HG02885 (cell line): ENCODE measurements around the gene LMBR1.
"Not testable (repeated sequence)": the region's sequence is repeated elsewhere in the genome, so short reads cannot be mapped to it uniquely, and the experiment has no call there.

Experiments used
- ATAC-seq: cut with Tn5 transposase; IDR thresholded peaks from one replicate; pipeline ENCODE4 v1.9.1; 2021; ENCODE audit warnings: mild to moderate bottlenecking; ENCODE audit not compliant: unreplicated experiment, poor library complexity

LMBR1 gene

GRCh38 chr7:156639426-156640256 is 253.3 kb downstream of the LMBR1 start:
- ATAC-seq: no peak

- ATAC-seq: no peak
Measured at GRCh38 chr7:156638443-156639077, 254.4 kb downstream of the LMBR1 start.

- ATAC-seq: not testable (repeated sequence)
Measured at GRCh38 chr7:156637093-156637492, 255.9 kb downstream of the LMBR1 start.

GRCh38 chr7:156635529-156636385 is 257.2 kb downstream of the LMBR1 start:
- no peak for ATAC-seq

GRCh38 chr7:156634117-156634516 is 258.9 kb downstream of the LMBR1 start:
- ATAC-seq: no peak

- ATAC-seq: no peak
Measured at GRCh38 chr7:156629873-156630272, 263.1 kb downstream of the LMBR1 start.

GRCh38 chr7:156628562-156628961 is 264.4 kb downstream of the LMBR1 start:
- no peak for ATAC-seq
